ENCODE measurements around the gene BOD1. TPM values are rescaled to one million over a fixed set of nuclear protein-coding genes. Genes with fewer than 3 reads are reported as not detected.

BOD1 gene
- total and polyA plus RNA-seq, 4 donors, result 23.3 to 63.1 (median 35.9) TPM

DNA sequence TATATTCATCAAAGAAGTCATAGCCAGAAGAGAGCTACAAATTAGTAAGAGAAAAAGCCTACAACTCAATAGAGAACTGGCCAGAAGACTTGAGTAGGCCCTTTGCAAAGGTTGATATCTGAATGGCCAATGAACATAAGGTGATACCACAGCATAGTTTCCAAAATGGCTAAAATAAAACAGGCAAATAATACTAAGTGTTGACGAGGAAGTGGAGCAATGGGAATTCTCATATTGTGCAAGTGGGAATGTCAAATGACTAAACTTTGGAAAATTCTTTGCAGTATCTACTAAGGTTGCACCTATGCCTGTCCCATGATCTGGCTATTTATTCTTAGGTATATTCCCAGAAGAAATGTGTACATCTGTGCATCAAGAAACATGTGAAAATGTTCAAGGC lies 48.3 kb downstream of the BOD1 start:
- DNase-seq (no peak), ATAC-seq (ENCODE audit: insufficient read depth, low FRiP score) (no peak)
- Histone ChIP-seq H3K36me3 (ENCODE audit: control insufficient read depth in 4 of 4, insufficient read depth in 4 of 4, low read length in 4 of 4) (no peaks in the 10 kb centered on the region), H3K9ac (ENCODE audit: insufficient read depth in 1 of 2, low read length in 2 of 2) (no peak overlapping the region), H3K4me1 (ENCODE audit: control insufficient read depth in 5 of 5, insufficient read depth in 5 of 5, low read length in 5 of 5) (no peaks in the 10 kb centered on the region), H3K27ac (ENCODE audit: low read depth in 1 of 2, low read length in 1 of 2) (no peak overlapping the region), H3K4me3 (no peak overlapping the region), H3K27me3 (ENCODE audit: control insufficient read depth in 3 of 3, insufficient read depth in 3 of 3, low read length in 2 of 3) (no peaks in the 10 kb centered on the region), H3K9me3 (ENCODE audit: control insufficient read depth in 4 of 4, insufficient read depth in 3 of 4, low read length in 3 of 4) (peaks cover 0 to 9% (median 6%) of the 10 kb centered on the region in 4 donors)
- TF ChIP-seq CTCF (IDR thresholded peaks at IDR 0.05; ENCODE audit: control extremely low read depth, extremely low read depth), result no peak
- WGBS, 2 donors, result 91 to 92% methylated on average over 1 of the region's 1 CpG

DNA sequence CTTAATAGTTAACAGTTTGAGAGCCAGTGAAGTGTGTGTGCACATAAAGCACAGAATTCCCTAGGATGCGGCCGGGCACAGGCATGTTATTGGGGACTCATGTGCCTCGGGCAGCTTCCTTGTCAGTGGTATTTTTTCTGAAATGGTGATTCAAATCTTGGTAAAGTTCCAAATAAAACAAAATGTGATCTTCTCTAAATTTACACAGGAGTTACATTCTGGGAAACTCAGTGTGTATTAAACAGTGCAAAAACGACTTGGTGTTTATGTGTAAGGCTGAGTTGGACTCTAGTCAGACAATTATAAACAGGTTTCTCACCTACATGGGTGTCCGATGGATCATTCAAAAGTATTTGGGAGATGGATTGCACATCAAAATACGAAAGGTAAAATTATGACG lies 48.9 kb downstream of the BOD1 start:
- no peak overlapping the region for H3K27ac ChIP-seq (ENCODE audit: low read depth in 1 of 2, low read length in 1 of 2)
- ATAC-seq (ENCODE audit: insufficient read depth, low FRiP score) (no peak), DNase-seq (no peak)
- no peak for TF ChIP-seq CTCF (IDR thresholded peaks at IDR 0.05; ENCODE audit: control extremely low read depth, extremely low read depth)
- peaks cover 0 to 9% (median 6%) of the 10 kb centered on the region in 4 donors for H3K9me3 ChIP-seq (ENCODE audit: control insufficient read depth in 4 of 4, insufficient read depth in 3 of 4, low read length in 3 of 4)
- WGBS, 2 donors, result 70 to 78% methylated on average over 7 of the region's 7 CpGs
- no peaks in the 10 kb centered on the region for H3K27me3 ChIP-seq (ENCODE audit: control insufficient read depth in 3 of 3, insufficient read depth in 3 of 3, low read length in 2 of 3)
- no peak overlapping the region for H3K4me3 ChIP-seq
- H3K4me1 ChIP-seq (ENCODE audit: control insufficient read depth in 5 of 5, insufficient read depth in 5 of 5, low read length in 5 of 5), result no peaks in the 10 kb centered on the region
- no peak overlapping the region for H3K9ac ChIP-seq (ENCODE audit: insufficient read depth in 1 of 2, low read length in 2 of 2)
- H3K36me3 ChIP-seq (ENCODE audit: control insufficient read depth in 4 of 4, insufficient read depth in 4 of 4, low read length in 4 of 4), result no peaks in the 10 kb centered on the region

- DNase-seq (no peak), ATAC-seq (ENCODE audit: insufficient read depth, low FRiP score) (no peak)
- no peak overlapping the region for H3K27ac ChIP-seq (ENCODE audit: low read depth in 1 of 2, low read length in 1 of 2)
- H3K9ac ChIP-seq (ENCODE audit: insufficient read depth in 1 of 2, low read length in 2 of 2), result no peak overlapping the region
- 77 to 82% methylated on average over 3 of the region's 3 CpGs for WGBS, 2 donors
- no peak for TF ChIP-seq CTCF (IDR thresholded peaks at IDR 0.05; ENCODE audit: control extremely low read depth, extremely low read depth)
- peaks cover 0 to 9% (median 7%) of the 10 kb centered on the region in 4 donors for H3K9me3 ChIP-seq (ENCODE audit: control insufficient read depth in 4 of 4, insufficient read depth in 3 of 4, low read length in 3 of 4)
- no peaks in the 10 kb centered on the region for H3K4me1 ChIP-seq (ENCODE audit: control insufficient read depth in 5 of 5, insufficient read depth in 5 of 5, low read length in 5 of 5)
- no peaks in the 10 kb centered on the region for H3K36me3 ChIP-seq (ENCODE audit: control insufficient read depth in 4 of 4, insufficient read depth in 4 of 4, low read length in 4 of 4)
- H3K4me3 ChIP-seq, result no peak overlapping the region
- H3K27me3 ChIP-seq (ENCODE audit: control insufficient read depth in 3 of 3, insufficient read depth in 3 of 3, low read length in 2 of 3), result no peaks in the 10 kb centered on the region
Measured at GRCh38 chr5:173565491-173566072, 50.9 kb downstream of the BOD1 start.

DNA sequence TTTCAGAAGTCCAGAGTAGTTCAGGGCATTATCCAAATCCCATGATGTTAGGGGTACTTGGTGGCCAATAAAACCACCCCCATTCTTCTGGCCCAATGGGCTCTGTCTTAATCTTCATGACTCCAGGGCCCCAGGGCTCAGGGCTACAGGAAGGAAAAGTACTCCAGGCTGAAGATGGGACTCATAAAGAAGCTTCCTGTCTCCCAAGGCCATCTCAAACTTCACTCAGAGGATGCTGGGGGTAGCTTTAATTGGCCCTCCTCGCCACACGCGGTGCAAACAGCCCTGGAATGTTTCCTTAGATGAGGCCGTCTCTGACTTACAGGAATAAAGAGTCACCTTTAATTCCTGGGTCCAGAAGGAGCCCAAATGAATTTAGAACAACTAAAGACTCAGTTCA lies 52.3 kb downstream of the BOD1 start:
- no peaks in the 10 kb centered on the region for H3K27me3 ChIP-seq (ENCODE audit: control insufficient read depth in 3 of 3, insufficient read depth in 3 of 3, low read length in 2 of 3)
- no peak for TF ChIP-seq CTCF (IDR thresholded peaks at IDR 0.05; ENCODE audit: control extremely low read depth, extremely low read depth)
- DNase-seq (no peak), ATAC-seq (ENCODE audit: insufficient read depth, low FRiP score) (no peak)
- H3K9me3 ChIP-seq (ENCODE audit: control insufficient read depth in 4 of 4, insufficient read depth in 3 of 4, low read length in 3 of 4), result peaks cover 0 to 14% (median 11%) of the 10 kb centered on the region in 4 donors
- no peak overlapping the region for H3K4me3 ChIP-seq
- no peak overlapping the region for H3K27ac ChIP-seq (ENCODE audit: low read depth in 1 of 2, low read length in 1 of 2)
- no peaks in the 10 kb centered on the region for H3K4me1 ChIP-seq (ENCODE audit: control insufficient read depth in 5 of 5, insufficient read depth in 5 of 5, low read length in 5 of 5)
- WGBS, 2 donors, result 47 to 51% methylated on average over 4 of the region's 4 CpGs
- no peak overlapping the region for H3K9ac ChIP-seq (ENCODE audit: insufficient read depth in 1 of 2, low read length in 2 of 2)
- no peaks in the 10 kb centered on the region for H3K36me3 ChIP-seq (ENCODE audit: control insufficient read depth in 4 of 4, insufficient read depth in 4 of 4, low read length in 4 of 4)

Measured in lung (tissue), 12 donors.